K562 (cell line): ENCODE results near the gene ZFP37. TPM values are rescaled to one million over a fixed set of nuclear protein-coding genes. Genes with fewer than 3 reads are reported as not detected.
A peak's percentile ranks its signal among the peaks of the same experiment; 100 is the strongest.

ENCODE experiments used
- ATAC-seq: fragments of 200-7000 bp; cut with Tn5 transposase; 3 replicates; pipeline ENCODE4 v1.9.1; 2020; ENCODE audit warnings: moderate library complexity
- BruUV-seq: library from RNA; stranded (reverse); fragments of 400-500 nt; replicated peaks from 2 replicates; lab custom pipeline; 2021; lab: Mats Ljungman, UMichigan
- CTCF ChIA-PET: fragments of 300-600 bp; formaldehyde crosslinking; extraction: SDS; loops from one replicate; lab custom pipeline; 2021; ENCODE audit warnings: low intra/inter-chr PET ratio; lab: Yijun Ruan, JAX
- POLR2A ChIA-PET: fragments of 300-600, 350-650 bp; sonication (Branson Sonifier 250); formaldehyde crosslinking; extraction: SDS; loops from one replicate; lab custom pipeline; 2021; ENCODE audit warnings: antibody characterized with exemption, inconsistent platforms; lab: Yijun Ruan, JAX
- DNase-seq, 4 experiments: peaks; one replicate each; pipeline versions ENCODE4 v3.0.0 to v3.0.0-alpha.2; 2011 to 2018; ENCODE audit warnings: low spot score in 3 of 4, mixed read lengths in 3 of 4; ENCODE audit errors: extremely low read depth in 1 of 4
- FAIRE-seq: peaks from 2 replicates; lab custom pipeline; 2011; peaks lifted over from hg19 to GRCh38; lab: Jason Lieb, UNC
- H2AFZ ChIP-seq: 2 replicates; pipeline ENCODE4 v1.6.0; 2011; ENCODE audit warnings: low read depth, low read length, control low read depth, inconsistent platforms
- H3K27ac ChIP-seq: fragments of 200-600 bp; 3 replicates; pipeline ENCODE4 v1.8.0; 2011; ENCODE audit warnings: low read depth, mild to moderate bottlenecking, control low read depth, inconsistent platforms, low read length, moderate library complexity, mixed read lengths; ENCODE audit errors: extremely low read depth
- H3K27me3 ChIP-seq, 2 experiments: fragments of 300-600 bp in 1 of 2; 2 replicates in 1 of 2; 3 replicates in 1 of 2; pipeline versions ENCODE4 v1.6.0 to v1.8.0; 2011; ENCODE audit warnings: inconsistent platforms in 2 of 2, low read length in 2 of 2, mild to moderate bottlenecking in 1 of 2, mixed read lengths in 1 of 2, moderate library complexity in 1 of 2; ENCODE audit not compliant: control insufficient read depth in 2 of 2, insufficient read depth in 2 of 2
- H3K36me3 ChIP-seq: fragments of 300-600 bp; 3 replicates; pipeline ENCODE4 v1.8.0; 2011; ENCODE audit warnings: mild to moderate bottlenecking, low read length, inconsistent platforms; ENCODE audit not compliant: control insufficient read depth, insufficient read depth
- H3K4me1 ChIP-seq, 2 experiments: fragments of 200-600 bp in 1 of 2; replicated peaks in 1 of 2; 2 replicates in 1 of 2; 3 replicates in 1 of 2; pipeline versions ENCODE4 v1.5.1 to v1.8.0; 2011; ENCODE audit warnings: inconsistent platforms in 2 of 2, low read length in 2 of 2, mild to moderate bottlenecking in 1 of 2, mixed read lengths in 1 of 2, moderate library complexity in 1 of 2; ENCODE audit not compliant: control insufficient read depth in 2 of 2, insufficient read depth in 2 of 2
- H3K4me2 ChIP-seq: 2 replicates; pipeline ENCODE4 v1.6.1; 2011; ENCODE audit warnings: low read length, control low read depth, inconsistent platforms, mixed read lengths; ENCODE audit not compliant: insufficient read depth
- H3K4me3 ChIP-seq: fragments of 200-600 bp; sonication (generic), shearing (Covaris generic); 2 replicates; pipeline ENCODE4 v1.5.1; 2016; ENCODE audit warnings: control low read depth, inconsistent platforms
- H3K79me2 ChIP-seq: fragments of 200-600 bp; 3 replicates; pipeline ENCODE4 v1.8.0; 2011; ENCODE audit warnings: low read length, inconsistent platforms; ENCODE audit not compliant: control insufficient read depth, insufficient read depth
- H3K9ac ChIP-seq, 2 experiments: 2 replicates each; pipeline versions ENCODE4 v1.6.0 to v1.6.1; 2011; ENCODE audit warnings: low read depth in 2 of 2, low read length in 2 of 2, control low read depth in 1 of 2, inconsistent platforms in 1 of 2, mild to moderate bottlenecking in 1 of 2, mixed read lengths in 1 of 2; ENCODE audit not compliant: insufficient read depth in 1 of 2
- H3K9me1 ChIP-seq: one replicate; pipeline ENCODE4 v1.6.0; 2011; ENCODE audit warnings: inconsistent platforms, mild to moderate bottlenecking, low read length, moderate library complexity; ENCODE audit not compliant: control insufficient read depth, insufficient read depth
- H3K9me3 ChIP-seq: replicated peaks from 2 replicates; pipeline ENCODE4 v1.5.1; 2011; ENCODE audit warnings: low read depth, low read length, inconsistent platforms; ENCODE audit not compliant: control insufficient read depth, insufficient read depth
- H4K20me1 ChIP-seq: replicated peaks from 2 replicates; pipeline ENCODE4 v1.6.1; 2011; ENCODE audit warnings: low read length, inconsistent platforms, mixed read lengths; ENCODE audit not compliant: control insufficient read depth, insufficient read depth
- E2F1 ChIP-seq: sonication (generic); formaldehyde crosslinking; IDR thresholded peaks from 2 replicates; pipeline ENCODE4 v1.8.1; 2023; ENCODE audit warnings: mild to moderate bottlenecking, missing genetic modification reagents, moderate library complexity
- JUND ChIP-seq, 2 experiments: IDR thresholded peaks; 2 replicates in 1 of 2; 3 replicates in 1 of 2; pipeline ENCODE4 v1.6.1; 2011; ENCODE audit warnings: borderline replicate concordance in 2 of 2, low read depth in 2 of 2, low read length in 2 of 2, improper control_type of control experiment in 1 of 2, missing biosample characterization in 1 of 2, missing genetic modification characterization in 1 of 2, missing genetic modification reagents in 1 of 2
- NR2C2 ChIP-seq, 2 experiments: fragments of 200-800 bp in 1 of 2; sonication (Bioruptor generic) in 1 of 2; sonication (generic) in 1 of 2; formaldehyde crosslinking in 1 of 2; IDR thresholded peaks; 2 replicates each; pipeline versions ENCODE4 v1.6.1 to v1.8.0; 2016 to 2022; ENCODE audit warnings: mild to moderate bottlenecking in 1 of 2, missing compliant biosample characterization in 1 of 2, missing genetic modification characterization in 1 of 2, missing genetic modification reagents in 1 of 2
- VEZF1 ChIP-seq: fragments of 200-800 bp; sonication (Bioruptor generic); IDR thresholded peaks from 2 replicates; pipeline ENCODE4 v1.6.1; 2017; ENCODE audit warnings: missing genetic modification characterization, missing compliant biosample characterization
- ZNF140 ChIP-seq: fragments of 250-450 bp; sonication (Bioruptor Pico); IDR thresholded peaks from 2 replicates; pipeline ENCODE4 v1.8.0; 2021; ENCODE audit warnings: moderate library complexity, mild to moderate bottlenecking, inconsistent platforms
- ZNF668 ChIP-seq: fragments of 250-450 bp; sonication (Bioruptor Pico); IDR thresholded peaks from 2 replicates; pipeline ENCODE4 v1.8.0; 2022; ENCODE audit warnings: mild to moderate bottlenecking, inconsistent platforms
- WGBS: fragments of 100-300 bp; shearing (Covaris generic); methylation state at CpG from one replicate; pipeline ENCODE4 v1.1.6; 2016; ENCODE audit warnings: low coverage, mixed read lengths; ENCODE audit not compliant: insufficient coverage; ENCODE audit errors: missing lambda C conversion rate; 5-methylcytosine and 5-hydroxymethylcytosine counted together
- in situ Hi-C: fragments of 300-500 bp; cut with MboI; formaldehyde crosslinking; loops from 4 replicates; pipeline ENCODE4 v1.15.0; 2018; ENCODE audit warnings: inconsistent platforms, mixed read lengths
- intact Hi-C: fragments of 100-400 bp; cut with micrococcal nuclease; formaldehyde crosslinking; loops from 2 replicates; pipeline ENCODE4 v1.14.2; 2022
- polyA plus RNA-seq, 8 experiments: library from polyadenylated mRNA; depleted of rRNA in 4 of 8; stranded (reverse) in 5 of 8; unstranded in 3 of 8; fragments of >200 nt; fragmentation: Nextera tagmentation in 2 of 8; fragmentation: Illumina TruSeq in 1 of 8; extraction: Ambion mirVana in 2 of 8; extraction: Trizol in 1 of 8; gene quantifications; 2 replicates each; pipeline versions ENCODE4 v1.2.1 to v1.2.3, GENCODE V29; 2011 to 2014; ENCODE audit warnings: inconsistent platforms in 1 of 8, missing spikeins in 1 of 8
- total RNA-seq, 7 experiments: library from RNA; depleted of rRNA in 6 of 7; stranded (reverse); fragments of >200 nt in 6 of 7; fragmentation: Illumina TruSeq in 2 of 7; extraction: Trizol in 2 of 7; gene quantifications; 2 replicates each; pipeline versions ENCODE4 v1.2.1 to v1.2.3, GENCODE V29; 2011 to 2021; ENCODE audit warnings: low replicate concordance in 1 of 7
- TF ChIP-seq, protein P1 (sequence below): fragments of 250-450 bp; sonication (Bioruptor Pico); IDR thresholded peaks from 2 replicates; pipeline ENCODE4 v1.8.0; 2021; ENCODE audit warnings: moderate library complexity, mild to moderate bottlenecking, inconsistent platforms

The ZFP37 gene
- total and polyA plus RNA-seq, 9 of the 15 experiments (the other 6 are each of a cell fraction or from before 2014, with no cell fraction given) = 0.03 to 0.33 (median 0.14) TPM; not detected in 1

DNA sequence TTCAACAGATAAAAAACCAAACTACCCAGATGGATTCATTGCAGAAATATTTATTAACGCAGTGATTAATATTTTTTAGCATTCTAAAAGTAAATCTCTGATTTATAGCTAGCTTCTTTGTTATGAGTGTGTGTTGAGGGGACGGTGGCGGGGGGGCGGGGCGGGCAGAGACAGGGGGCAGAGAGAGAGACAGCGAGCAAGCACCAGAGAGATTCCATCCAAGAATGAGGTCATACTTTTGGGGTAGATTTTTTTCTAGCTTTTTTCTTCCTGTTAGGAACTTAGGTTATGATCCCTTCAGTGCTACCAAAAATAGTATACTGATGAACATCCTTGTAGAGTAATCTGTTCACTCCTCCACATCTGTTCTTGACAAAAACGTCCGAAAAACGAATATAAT is 44.0 kb downstream of the ZFP37 start:
- Histone ChIP-seq H3K36me3 (no peaks in the 10 kb centered on the region), H3K79me2 (no peaks in the 10 kb centered on the region), H3K9ac (no peak overlapping the region), H3K4me3 (peak overlapping the region; percentile 46), H3K4me2 (0 out of 2 replicates have a peak overlapping the region, but pooled peaks have one; percentile 73), H4K20me1 (no peaks in the 10 kb centered on the region), H2AFZ (peak overlapping the region; percentile 97), H3K27me3 (no peaks in the 10 kb centered on the region), H3K4me1 (no peaks in the 10 kb centered on the region; a peak in 1 of 5 replicates), H3K9me3 (no peaks in the 10 kb centered on the region), H3K9me1 (no peaks in the 10 kb centered on the region), H3K27ac (no peak overlapping the region)
- FAIRE-seq = no peak
- 1% methylated on average over 9 of the region's 9 CpGs for WGBS
- intact Hi-C loops = loop anchor here (5.0 kb wide), 1 partner anchor 325 kb away; no protein-coding TSS in a partner anchor
- in situ Hi-C loops = no loop called here
- POLR2A ChIA-PET = interaction anchor here (1.0 kb wide), 1 partner anchor 11 kb away, joined by 5 read pairs; no protein-coding TSS in a partner anchor
- ATAC-seq = peak; percentile 53; the same call in 2 of the 3 replicates
- peak in 3 of 4 experiments; percentile 10 to 16 (median 15) for DNase-seq
- CTCF ChIA-PET = no interaction called here
- TF ChIP-seq, protein P1, sequence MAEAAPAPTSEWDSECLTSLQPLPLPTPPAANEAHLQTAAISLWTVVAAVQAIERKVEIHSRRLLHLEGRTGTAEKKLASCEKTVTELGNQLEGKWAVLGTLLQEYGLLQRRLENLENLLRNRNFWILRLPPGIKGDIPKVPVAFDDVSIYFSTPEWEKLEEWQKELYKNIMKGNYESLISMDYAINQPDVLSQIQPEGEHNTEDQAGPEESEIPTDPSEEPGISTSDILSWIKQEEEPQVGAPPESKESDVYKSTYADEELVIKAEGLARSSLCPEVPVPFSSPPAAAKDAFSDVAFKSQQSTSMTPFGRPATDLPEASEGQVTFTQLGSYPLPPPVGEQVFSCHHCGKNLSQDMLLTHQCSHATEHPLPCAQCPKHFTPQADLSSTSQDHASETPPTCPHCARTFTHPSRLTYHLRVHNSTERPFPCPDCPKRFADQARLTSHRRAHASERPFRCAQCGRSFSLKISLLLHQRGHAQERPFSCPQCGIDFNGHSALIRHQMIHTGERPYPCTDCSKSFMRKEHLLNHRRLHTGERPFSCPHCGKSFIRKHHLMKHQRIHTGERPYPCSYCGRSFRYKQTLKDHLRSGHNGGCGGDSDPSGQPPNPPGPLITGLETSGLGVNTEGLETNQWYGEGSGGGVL (CRISPR knock-in tag) = no peak
- TF ChIP-seq ZNF140 (CRISPR knock-in tag) = no peak
- TF ChIP-seq VEZF1 (CRISPR knock-in tag) = 0 out of 2 replicates have a peak, but pooled peaks have one; percentile 24
- TF ChIP-seq JUND (IDR thresholded peaks at IDR 0.05; ENCODE audit: borderline replicate concordance, low read depth, low read length) = no peak
- no peak for TF ChIP-seq JUND (tag; IDR thresholded peaks at IDR 0.05; ENCODE audit: borderline replicate concordance, low read depth, low read length)
- TF ChIP-seq E2F1 (CRISPR knock-in tag) = no peak
- no peak for TF ChIP-seq ZNF668 (CRISPR knock-in tag)
- TF ChIP-seq NR2C2 (CRISPR knock-in tag; IDR thresholded peaks at IDR 0.05) = no peak
- TF ChIP-seq NR2C2 (tag; IDR thresholded peaks at IDR 0.05) = 0 out of 2 replicates have a peak, but pooled peaks have one; percentile 9
- no TSS peak for BruUV-seq
